LNCaP clone FGC (cell line): ENCODE data around the gene MAMDC2.

Experiments used
- DNase-seq: peaks from one replicate; pipeline ENCODE4 v3.0.0-alpha.2; 2011; ENCODE audit warnings: low read depth
- H3K4me3 ChIP-seq: 2 replicates; pipeline ENCODE4 v1.5.1; 2011; ENCODE audit warnings: mild to moderate bottlenecking, low read depth, low read length, control low read depth
- TF ChIP-seq, protein P1 (sequence below): IDR thresholded peaks from 2 replicates; pipeline ENCODE4 v1.5.1; 2012; ENCODE audit warnings: mild to moderate bottlenecking; ENCODE audit not compliant: control insufficient read depth, insufficient read depth; ENCODE audit errors: extremely low read depth

Gene MAMDC2

DNA sequence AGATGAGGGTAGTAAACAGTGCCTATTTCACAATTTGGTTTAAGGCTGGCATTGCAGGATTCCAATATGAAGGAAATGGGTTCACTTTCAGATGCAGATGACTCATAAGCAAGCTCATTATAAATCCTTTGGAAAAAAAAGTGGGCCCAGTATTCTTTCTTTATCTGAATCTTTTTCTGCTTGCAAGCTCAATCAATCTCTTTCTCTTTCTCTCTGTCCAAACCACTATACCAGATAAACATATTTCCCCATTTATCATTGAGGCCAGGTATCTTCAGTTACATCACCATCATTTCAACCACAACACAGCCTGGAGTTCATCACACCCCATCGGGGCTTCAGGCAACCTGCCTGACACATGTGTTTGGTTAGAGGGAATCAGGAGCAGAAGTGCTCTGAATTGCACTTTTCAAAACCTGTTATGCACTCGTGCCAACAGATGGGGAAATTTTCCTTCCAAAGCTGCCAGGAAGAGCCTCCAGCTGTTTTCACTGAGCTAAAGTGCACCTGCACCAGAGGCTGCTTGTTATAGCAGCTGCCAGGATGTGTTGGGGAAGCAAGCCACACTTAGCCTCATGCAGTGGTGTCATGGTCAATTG lies 30.0 kb upstream of the MAMDC2 start:
- DNase-seq, result no peak
- TF ChIP-seq, protein P1, sequence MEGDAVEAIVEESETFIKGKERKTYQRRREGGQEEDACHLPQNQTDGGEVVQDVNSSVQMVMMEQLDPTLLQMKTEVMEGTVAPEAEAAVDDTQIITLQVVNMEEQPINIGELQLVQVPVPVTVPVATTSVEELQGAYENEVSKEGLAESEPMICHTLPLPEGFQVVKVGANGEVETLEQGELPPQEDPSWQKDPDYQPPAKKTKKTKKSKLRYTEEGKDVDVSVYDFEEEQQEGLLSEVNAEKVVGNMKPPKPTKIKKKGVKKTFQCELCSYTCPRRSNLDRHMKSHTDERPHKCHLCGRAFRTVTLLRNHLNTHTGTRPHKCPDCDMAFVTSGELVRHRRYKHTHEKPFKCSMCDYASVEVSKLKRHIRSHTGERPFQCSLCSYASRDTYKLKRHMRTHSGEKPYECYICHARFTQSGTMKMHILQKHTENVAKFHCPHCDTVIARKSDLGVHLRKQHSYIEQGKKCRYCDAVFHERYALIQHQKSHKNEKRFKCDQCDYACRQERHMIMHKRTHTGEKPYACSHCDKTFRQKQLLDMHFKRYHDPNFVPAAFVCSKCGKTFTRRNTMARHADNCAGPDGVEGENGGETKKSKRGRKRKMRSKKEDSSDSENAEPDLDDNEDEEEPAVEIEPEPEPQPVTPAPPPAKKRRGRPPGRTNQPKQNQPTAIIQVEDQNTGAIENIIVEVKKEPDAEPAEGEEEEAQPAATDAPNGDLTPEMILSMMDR, result no peak
- H3K4me3 ChIP-seq, result no peak overlapping the region

DNA sequence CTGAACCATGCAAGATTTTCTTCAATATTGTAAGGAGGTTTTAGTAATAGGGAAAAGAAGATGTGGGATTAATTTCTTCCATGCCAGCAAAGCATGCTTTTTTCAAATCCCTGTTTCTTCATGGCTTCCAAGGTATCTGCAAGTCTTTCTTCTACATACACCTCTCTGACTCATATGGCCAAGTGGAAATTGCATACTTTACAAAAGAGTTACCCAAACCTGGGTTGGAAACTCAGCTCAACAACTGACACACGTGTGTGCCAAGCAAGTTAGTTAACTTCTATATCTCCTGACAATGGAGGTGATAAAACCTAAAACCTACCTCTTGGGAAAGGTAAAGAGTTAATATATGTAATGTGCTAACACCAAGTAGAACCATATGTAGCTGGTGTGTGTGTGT lies 28.5 kb upstream of the MAMDC2 start:
- TF ChIP-seq, protein P1, result no peak
- no peak for DNase-seq
- H3K4me3 ChIP-seq, result no peak overlapping the region

- H3K4me3 ChIP-seq, result no peak overlapping the region
- TF ChIP-seq, protein P1, result no peak
- DNase-seq, result no peak
These were observed 23.4 kb upstream of the MAMDC2 start for GRCh38 chr9:70020217-70020616.

DNA sequence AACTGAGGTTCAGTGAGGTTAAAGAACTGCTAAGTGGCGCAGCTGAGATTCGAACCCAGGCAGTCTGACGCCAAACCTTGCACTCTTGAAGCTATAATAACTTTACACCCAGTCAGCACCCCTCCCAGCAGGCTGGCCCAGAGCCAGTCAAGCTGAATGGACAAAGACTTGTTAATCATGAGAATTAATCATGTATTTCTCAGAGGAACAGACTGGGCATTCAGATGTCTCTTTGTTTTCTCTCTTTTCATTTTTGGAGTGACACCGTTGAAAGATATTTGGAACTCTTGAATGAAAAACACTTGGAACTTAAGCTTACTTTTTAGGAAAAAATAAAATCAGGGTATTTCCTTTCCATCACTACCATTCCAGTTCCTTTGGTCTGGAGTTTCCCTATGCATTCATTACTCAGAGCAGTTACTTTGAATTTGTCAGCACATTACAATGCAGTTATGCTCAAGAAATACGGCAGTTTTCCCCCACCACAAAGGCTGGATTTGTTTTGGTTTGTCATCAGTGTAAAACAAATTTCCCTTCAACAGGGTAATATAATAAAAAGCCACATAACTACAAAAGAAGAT lies 22.6 kb upstream of the MAMDC2 start:
- H3K4me3 ChIP-seq, result no peak overlapping the region
- TF ChIP-seq, protein P1, result no peak
- no peak for DNase-seq

DNA sequence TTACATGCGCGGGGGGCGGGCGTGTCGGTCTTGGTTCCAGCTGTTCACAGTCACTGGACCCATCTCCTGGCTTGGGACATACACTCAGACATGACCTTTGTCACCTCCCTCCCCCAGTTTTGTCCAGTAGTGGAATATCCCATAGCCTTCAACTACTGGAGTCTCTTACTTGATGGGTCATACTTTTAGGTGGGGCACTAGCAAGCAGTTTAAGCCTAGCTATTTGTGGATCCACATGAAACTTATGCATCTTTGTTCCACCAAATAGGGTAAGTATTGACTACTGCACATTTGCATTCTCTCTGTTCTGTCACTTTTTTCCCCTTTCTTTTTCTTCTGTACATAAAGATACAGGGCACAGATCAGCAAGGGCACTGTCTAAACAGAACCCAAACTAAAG lies 15.4 kb upstream of the MAMDC2 start:
- H3K4me3 ChIP-seq, result no peak overlapping the region
- DNase-seq, result no peak
- TF ChIP-seq, protein P1, result no peak

DNA sequence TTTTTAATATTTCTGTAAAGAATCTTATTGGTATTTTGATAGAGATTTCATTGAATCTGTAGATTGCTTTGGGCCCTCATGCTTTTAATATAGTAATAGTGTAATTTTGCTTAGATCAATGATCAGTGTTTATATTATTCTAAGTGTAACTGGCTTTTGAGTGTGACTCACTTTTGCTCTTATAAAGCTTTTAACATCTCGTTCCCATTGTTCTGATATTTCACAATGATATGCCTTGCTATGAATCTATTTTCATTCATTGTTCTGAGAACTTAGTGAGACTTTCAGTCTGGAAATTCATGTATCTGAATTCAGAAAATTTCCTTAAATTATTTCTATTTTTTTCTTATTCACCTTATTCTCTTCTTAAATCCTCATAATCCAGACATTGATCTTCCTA lies 13.5 kb upstream of the MAMDC2 start:
- no peak for DNase-seq
- TF ChIP-seq, protein P1, result no peak
- H3K4me3 ChIP-seq, result no peak overlapping the region

- H3K4me3 ChIP-seq, result no peak overlapping the region
- DNase-seq, result no peak
- TF ChIP-seq, protein P1, result no peak
These were observed 12.5 kb upstream of the MAMDC2 start for GRCh38 chr9:70031141-70031545.
